Stimulated activated CD4-positive, alpha-beta T cell treated with anti-CD3 and anti-CD28 coated beads, Interleukin-1b, Interleukin-23, amount 100 ng/mL, for 1 hour (primary cell): ENCODE data around the gene TBKBP1.
"Not testable (repeated sequence)": the region's sequence is repeated elsewhere in the genome, so short reads cannot be mapped to it uniquely, and the experiment has no call there.

ENCODE experiments used
- DNase-seq, 2 donors: peaks; one replicate each; pipeline ENCODE4 v3.0.0-alpha.2; 2020; ENCODE audit warnings: low read depth in 2 of 2

TBKBP1 gene

GRCh38 chr17:47732399-47733046 is 38.6 kb downstream of the TBKBP1 start:
- no peak for DNase-seq

GRCh38 chr17:47733047-47733673 is 39.2 kb downstream of the TBKBP1 start, which contains the start of gene TBX21:
TSS of gene TBX21 (plus strand) at chr17:47733236. CDS start at chr17:47733455, 219 bp downstream.
- DNase-seq: peak; percentile 77 to 81

GRCh38 chr17:47733674-47734410 is 39.9 kb downstream of the TBKBP1 start:
- DNase-seq: no peak

GRCh38 chr17:47735139-47735464 is 41.1 kb downstream of the TBKBP1 start:
- no peak for DNase-seq

GRCh38 chr17:47735536-47736011 is 41.6 kb downstream of the TBKBP1 start:
- no peak for DNase-seq

GRCh38 chr17:47736501-47737495 is 42.8 kb downstream of the TBKBP1 start:
- no peak for DNase-seq

- no peak for DNase-seq
These were observed 44.2 kb downstream of the TBKBP1 start for GRCh38 chr17:47738178-47738577.

GRCh38 chr17:47739150-47739549 is 45.2 kb downstream of the TBKBP1 start:
- DNase-seq: no peak

- DNase-seq: not testable (repeated sequence)
These were observed 46.0 kb downstream of the TBKBP1 start for GRCh38 chr17:47739945-47740344.

GRCh38 chr17:47741109-47741792 is 47.3 kb downstream of the TBKBP1 start:
- no peak for DNase-seq

- no peak for DNase-seq
These were observed 47.8 kb downstream of the TBKBP1 start for GRCh38 chr17:47741793-47742145.

- DNase-seq: no peak
These were observed 48.6 kb downstream of the TBKBP1 start for GRCh38 chr17:47742319-47743181.

GRCh38 chr17:47744168-47745036 is 50.4 kb downstream of the TBKBP1 start:
- DNase-seq: no peak

GRCh38 chr17:47745037-47745380 is 51.0 kb downstream of the TBKBP1 start:
- DNase-seq: no peak

GRCh38 chr17:47751471-47751870 is 57.5 kb downstream of the TBKBP1 start:
- no peak for DNase-seq

- no peak for DNase-seq
These were observed 63.4 kb downstream of the TBKBP1 start for GRCh38 chr17:47757386-47757785.

GRCh38 chr17:47760409-47761140 is 66.6 kb downstream of the TBKBP1 start:
- DNase-seq: no peak
